ENCODE measurements around the gene LRCH1. TPM values are rescaled to one million over a fixed set of nuclear protein-coding genes. Genes with fewer than 3 reads are reported as not detected.

The LRCH1 gene
- total and polyA plus RNA-seq, 2 experiments from 2014 or later = 3.9 to 9.2 TPM

GRCh38 chr13:46743191-46743590 is 190.2 kb downstream of the LRCH1 start:
- no peaks in the 10 kb centered on the region for H3K27me3 Mint-ChIP-seq (ENCODE audit: insufficient read depth, low read depth, poor library complexity)
- DNase-seq (ENCODE audit: low spot score) (no peak), ATAC-seq (no peak)

GRCh38 chr13:46745062-46745461 is 192.1 kb downstream of the LRCH1 start:
- no peak for ATAC-seq
- no peaks in the 10 kb centered on the region for H3K9me3 Mint-ChIP-seq
- H3K9me2 ChIP-seq (ENCODE audit: insufficient read depth) = peaks cover 7% of the 10 kb centered on the region; the same call in 1 of the 2 replicates
- no peak overlapping the region for H3K4me2 ChIP-seq
- H3K27me3 ChIP-seq (ENCODE audit: insufficient read depth) = no peaks in the 10 kb centered on the region
- no peak for DNase-seq (ENCODE audit: low spot score)
- H3K79me2 ChIP-seq (replicated peaks; ENCODE audit: insufficient read depth) = no peaks in the 10 kb centered on the region
- H3K36me3 Mint-ChIP-seq (ENCODE audit: low read depth) = peaks cover 28% of the 10 kb centered on the region
- H3K27me3 Mint-ChIP-seq (ENCODE audit: insufficient read depth, low read depth, poor library complexity) = no peaks in the 10 kb centered on the region
- no peak overlapping the region for H2AFZ ChIP-seq
- H3K27ac ChIP-seq (ENCODE audit: low read depth) = no peak overlapping the region
- H3K36me3 ChIP-seq (ENCODE audit: insufficient read depth) = peaks cover 9% of the 10 kb centered on the region; the same call in 1 of the 2 replicates
- no peak overlapping the region for H3K4me3 Mint-ChIP-seq
- no peak overlapping the region for H3K27ac Mint-ChIP-seq
- peaks cover 11% of the 10 kb centered on the region for H3K4me1 ChIP-seq (ENCODE audit: insufficient read depth)
- no peaks in the 10 kb centered on the region for H4K20me1 ChIP-seq (replicated peaks; ENCODE audit: insufficient read depth)
- H3K4me1 Mint-ChIP-seq = peaks cover 4% of the 10 kb centered on the region; the same call in 2 of the 3 replicates
- H3F3A ChIP-seq (replicated peaks; ENCODE audit: low read depth) = no peaks in the 10 kb centered on the region
- H3K4me3 ChIP-seq = no peak overlapping the region
- TF ChIP-seq EZH2phosphoT487 (IDR thresholded peaks at IDR 0.05; ENCODE audit: unreplicated experiment) (no peak), STAT1 (IDR thresholded peaks at IDR 0.05; ENCODE audit: unreplicated experiment) (no peak), ZNF114 (CRISPR knock-in tag; IDR thresholded peaks at IDR 0.05) (no peak), EZH2 (IDR thresholded peaks at IDR 0.05; ENCODE audit: low read depth, unreplicated experiment) (no peak)

More at GRCh38 chr13:46743191-46743590, 190.2 kb downstream of the LRCH1 start:
- H3K27ac Mint-ChIP-seq = no peak overlapping the region
- Histone ChIP-seq H3K79me2 (replicated peaks; ENCODE audit: insufficient read depth) (no peaks in the 10 kb centered on the region), H3K9me2 (ENCODE audit: insufficient read depth) (peaks cover 7% of the 10 kb centered on the region; the same call in 1 of the 2 replicates), H4K20me1 (replicated peaks; ENCODE audit: insufficient read depth) (no peaks in the 10 kb centered on the region), H3K4me2 (no peak overlapping the region), H3K4me3 (no peak overlapping the region), H3K27ac (ENCODE audit: low read depth) (no peak overlapping the region), H3F3A (replicated peaks; ENCODE audit: low read depth) (no peaks in the 10 kb centered on the region), H3K27me3 (ENCODE audit: insufficient read depth) (no peaks in the 10 kb centered on the region), H3K4me1 (ENCODE audit: insufficient read depth) (peaks cover 11% of the 10 kb centered on the region), H3K36me3 (ENCODE audit: insufficient read depth) (peaks cover 9% of the 10 kb centered on the region; the same call in 1 of the 2 replicates), H2AFZ (no peak overlapping the region)
- H3K4me1 Mint-ChIP-seq = peaks cover 4% of the 10 kb centered on the region; the same call in 2 of the 3 replicates
- H3K36me3 Mint-ChIP-seq (ENCODE audit: low read depth) = peaks cover 28% of the 10 kb centered on the region
- no peak overlapping the region for H3K4me3 Mint-ChIP-seq
- no peak for TF ChIP-seq JUNB (IDR thresholded peaks at IDR 0.05; ENCODE audit: unreplicated experiment)
- TF ChIP-seq EZH2 (IDR thresholded peaks at IDR 0.05; ENCODE audit: low read depth, unreplicated experiment) = no peak
- TF ChIP-seq REST (IDR thresholded peaks at IDR 0.05; ENCODE audit: unreplicated experiment) = no peak
- TF ChIP-seq POLR2AphosphoS5 (IDR thresholded peaks at IDR 0.05; ENCODE audit: low read depth) = no peak
- no peak for TF ChIP-seq ETS1 (IDR thresholded peaks at IDR 0.05)
- TF ChIP-seq ZNF114 (CRISPR knock-in tag; IDR thresholded peaks at IDR 0.05) = no peak
- TF ChIP-seq NANOG (IDR thresholded peaks at IDR 0.05; ENCODE audit: borderline replicate concordance) = no peak
- no peak for TF ChIP-seq STAT1 (IDR thresholded peaks at IDR 0.05; ENCODE audit: unreplicated experiment)
- no peak for TF ChIP-seq EZH2phosphoT487 (IDR thresholded peaks at IDR 0.05; ENCODE audit: unreplicated experiment)
- no peaks in the 10 kb centered on the region for H3K9me3 Mint-ChIP-seq
